ENCODE results near the gene TMEM109. TPM values are rescaled to one million over a fixed set of nuclear protein-coding genes. Genes with fewer than 3 reads are reported as not detected.

TMEM109 gene
- total and polyA plus RNA-seq, 2 experiments from 2014 or later: 17.4 to 17.7 TPM

- no peak for TF ChIP-seq ZNF462 (CRISPR knock-in tag; IDR thresholded peaks at IDR 0.05)
Observed at GRCh38 chr11:60966890-60967289, 52.9 kb downstream of the TMEM109 start (continued).

GRCh38 chr11:60968223-60968622 lies 54.3 kb downstream of the TMEM109 start:
- no peak overlapping the region for H3K4me3 Mint-ChIP-seq
- H3K9me3 Mint-ChIP-seq: peaks cover 23% of the 10 kb centered on the region
- H3K27me3 Mint-ChIP-seq (ENCODE audit: insufficient read depth, low read depth, poor library complexity): peaks cover 1% of the 10 kb centered on the region
- DNase-seq (ENCODE audit: low spot score) (no peak), ATAC-seq (no peak)
- Histone ChIP-seq H4K20me1 (replicated peaks; ENCODE audit: insufficient read depth) (no peaks in the 10 kb centered on the region), H3F3A (replicated peaks; ENCODE audit: low read depth) (no peaks in the 10 kb centered on the region), H3K4me1 (ENCODE audit: insufficient read depth) (no peaks in the 10 kb centered on the region), H2AFZ (no peak overlapping the region), H3K9me2 (ENCODE audit: insufficient read depth) (peaks cover 5% of the 10 kb centered on the region; the same call in 1 of the 2 replicates), H3K27me3 (ENCODE audit: insufficient read depth) (no peaks in the 10 kb centered on the region), H3K36me3 (ENCODE audit: insufficient read depth) (no peaks in the 10 kb centered on the region), H3K27ac (ENCODE audit: low read depth) (no peak overlapping the region), H3K79me2 (replicated peaks; ENCODE audit: insufficient read depth) (no peaks in the 10 kb centered on the region), H3K4me3 (no peak overlapping the region), H3K4me2 (no peak overlapping the region)
- H3K27ac Mint-ChIP-seq: no peak overlapping the region
- H3K4me1 Mint-ChIP-seq: no peaks in the 10 kb centered on the region
- H3K36me3 Mint-ChIP-seq (ENCODE audit: low read depth): peaks cover 4% of the 10 kb centered on the region; the same call in 1 of the 3 replicates
- TF ChIP-seq ETS1 (IDR thresholded peaks at IDR 0.05) (no peak), STAT1 (IDR thresholded peaks at IDR 0.05; ENCODE audit: unreplicated experiment) (no peak), CTCF (conservative IDR thresholded peaks at IDR 0.05; ENCODE audit: low read depth in 2 of 2) (no peak), POLR2AphosphoS5 (IDR thresholded peaks at IDR 0.05; ENCODE audit: low read depth) (no peak), NANOG (IDR thresholded peaks at IDR 0.05; ENCODE audit: borderline replicate concordance) (no peak), EZH2 (IDR thresholded peaks at IDR 0.05; ENCODE audit: low read depth, unreplicated experiment) (no peak), ZNF114 (CRISPR knock-in tag; IDR thresholded peaks at IDR 0.05) (no peak), EZH2phosphoT487 (IDR thresholded peaks at IDR 0.05; ENCODE audit: unreplicated experiment) (no peak)

All from GM23338 (cell line).